Smooth muscle cell (in vitro differentiated cells): ENCODE results near the gene NAALADL2. TPM values are rescaled to one million over a fixed set of nuclear protein-coding genes. Genes with fewer than 3 reads are reported as not detected.

Experiments used
- DNase-seq: peaks from one replicate; lab custom pipeline; 2025; ENCODE audit not compliant: unreplicated experiment; lab: John Stamatoyannopoulos, UW
- H2AFZ ChIP-seq: fragments of 200-600 bp; sonication (generic); 2 replicates; pipeline ENCODE4 v1.6.0; 2016; ENCODE audit warnings: antibody characterized with exemption, low read depth, mild to moderate bottlenecking
- H3F3A ChIP-seq: fragments of 200-600 bp; sonication (generic); 2 replicates; pipeline ENCODE4 v1.6.0; 2017; ENCODE audit warnings: antibody characterized with exemption, low read depth
- H3K27ac ChIP-seq: fragments of 200-600 bp; sonication (generic); 2 replicates; pipeline ENCODE4 v1.5.1; 2016; ENCODE audit warnings: low read depth, mild to moderate bottlenecking
- H3K27me3 ChIP-seq: fragments of 200-600 bp; sonication (generic); 2 replicates; pipeline ENCODE4 v1.6.1; 2016; ENCODE audit warnings: low read depth, mild to moderate bottlenecking
- H3K36me3 ChIP-seq: fragments of 200-600 bp; sonication (generic); 2 replicates; pipeline ENCODE4 v1.5.1; 2016; ENCODE audit warnings: low read depth
- H3K4me1 ChIP-seq: fragments of 200-600 bp; sonication (generic); 2 replicates; pipeline ENCODE4 v1.5.1; 2016; ENCODE audit warnings: low read depth
- H3K4me2 ChIP-seq: fragments of 200-600 bp; sonication (generic); 2 replicates; pipeline ENCODE4 v1.6.0; 2016; ENCODE audit warnings: mild to moderate bottlenecking
- H3K4me3 ChIP-seq: fragments of 200-600 bp; sonication (generic); 2 replicates; pipeline ENCODE4 v1.5.1; 2016; ENCODE audit warnings: mild to moderate bottlenecking
- H3K79me2 ChIP-seq: fragments of 200-600 bp; sonication (generic); 2 replicates; pipeline ENCODE4 v1.6.0; 2016; ENCODE audit warnings: low read depth, mild to moderate bottlenecking
- H3K9ac ChIP-seq: fragments of 200-600 bp; sonication (generic); 2 replicates; pipeline ENCODE4 v1.6.0; 2016; ENCODE audit warnings: low read depth
- H3K9me3 ChIP-seq: fragments of 200-600 bp; sonication (generic); replicated peaks from 2 replicates; pipeline ENCODE4 v1.5.1; 2016; ENCODE audit warnings: low read depth
- H4K20me1 ChIP-seq: fragments of 200-600 bp; sonication (generic); 2 replicates; pipeline ENCODE4 v1.6.0; 2016; ENCODE audit warnings: low read depth
- CTCF ChIP-seq: fragments of 200-600 bp; sonication (generic); IDR thresholded peaks from 2 replicates; pipeline ENCODE4 v1.5.1; 2017; ENCODE audit warnings: borderline replicate concordance, mild to moderate bottlenecking, antibody characterized with exemption; ENCODE audit not compliant: insufficient read depth, poor library complexity, severe bottlenecking
- WGBS: methylation state at CpG from one replicate; pipeline ENCODE4 v1.1.7; 2016; ENCODE audit warnings: low lambda C conversion rate; 5-methylcytosine and 5-hydroxymethylcytosine counted together
- polyA plus RNA-seq: library from polyadenylated mRNA; unstranded; fragments of >200 nt; fragmentation: Nextera tagmentation; extraction: Ambion mirVana; gene quantifications from 2 replicates; pipeline ENCODE4 v1.2.1, GENCODE V29; 2016
- total RNA-seq: library from RNA; depleted of rRNA; stranded (reverse); fragments of >200 nt; gene quantifications from 2 replicates; pipeline ENCODE4 v1.2.3, GENCODE V29; 2014

Gene NAALADL2
- total and polyA plus RNA-seq, 2 experiments from 2014 or later, result 2.5 to 13.8 TPM

GRCh38 chr3:175477651-175478224 lies 618.6 kb downstream of the NAALADL2 start:
- 91% methylated on average over 2 of the region's 2 CpGs for WGBS
- no peak overlapping the region for H3K4me3 ChIP-seq
- H4K20me1 ChIP-seq, result no peaks in the 10 kb centered on the region
- H3K36me3 ChIP-seq, result no peaks in the 10 kb centered on the region
- H3K79me2 ChIP-seq, result no peaks in the 10 kb centered on the region
- TF ChIP-seq CTCF, result no peak
- H3K9ac ChIP-seq, result no peak overlapping the region
- no peak overlapping the region for H3K27ac ChIP-seq
- no peaks in the 10 kb centered on the region for H3F3A ChIP-seq
- peaks cover 2% of the 10 kb centered on the region for H3K4me1 ChIP-seq
- peaks cover 76% of the 10 kb centered on the region for H3K27me3 ChIP-seq
- DNase-seq, result no peak
- H2AFZ ChIP-seq, result no peak overlapping the region
- no peaks in the 10 kb centered on the region for H3K9me3 ChIP-seq
- H3K4me2 ChIP-seq, result peak overlapping the region; percentile 13

- DNase-seq, result no peak
- peaks cover 72% of the 10 kb centered on the region for H3K27me3 ChIP-seq
- H2AFZ ChIP-seq, result no peak overlapping the region
- H3K4me2 ChIP-seq, result peak overlapping the region; percentile 13
- no peaks in the 10 kb centered on the region for H3F3A ChIP-seq
- no peaks in the 10 kb centered on the region for H3K36me3 ChIP-seq
- 22% methylated on average over 2 of the region's 2 CpGs for WGBS
- no peak overlapping the region for H3K9ac ChIP-seq
- H3K79me2 ChIP-seq, result no peaks in the 10 kb centered on the region
- TF ChIP-seq CTCF, result no peak
- H3K9me3 ChIP-seq, result no peaks in the 10 kb centered on the region
- H3K27ac ChIP-seq, result no peak overlapping the region
- no peaks in the 10 kb centered on the region for H4K20me1 ChIP-seq
- peaks cover 2% of the 10 kb centered on the region for H3K4me1 ChIP-seq
- H3K4me3 ChIP-seq, result no peak overlapping the region
Observed at GRCh38 chr3:175478301-175478700, 619.2 kb downstream of the NAALADL2 start.

GRCh38 chr3:175479175-175479574 lies 620.0 kb downstream of the NAALADL2 start:
- DNase-seq, result no peak
- Histone ChIP-seq H3K27me3 (peaks cover 65% of the 10 kb centered on the region), H3K9me3 (no peaks in the 10 kb centered on the region), H3K9ac (no peak overlapping the region), H2AFZ (no peak overlapping the region), H3K79me2 (no peaks in the 10 kb centered on the region), H3K4me1 (peaks cover 2% of the 10 kb centered on the region), H3K4me2 (no peak overlapping the region), H3K4me3 (no peak overlapping the region), H4K20me1 (no peaks in the 10 kb centered on the region), H3K27ac (no peak overlapping the region), H3K36me3 (no peaks in the 10 kb centered on the region), H3F3A (no peaks in the 10 kb centered on the region)
- WGBS, result 74% methylated on average over 2 of the region's 2 CpGs
- no peak for TF ChIP-seq CTCF

- Histone ChIP-seq H4K20me1 (no peaks in the 10 kb centered on the region), H3K4me2 (no peak overlapping the region), H3K9me3 (no peaks in the 10 kb centered on the region), H3K27ac (no peak overlapping the region), H3F3A (no peaks in the 10 kb centered on the region), H3K79me2 (no peaks in the 10 kb centered on the region), H3K4me3 (no peak overlapping the region), H3K27me3 (peaks cover 58% of the 10 kb centered on the region), H3K4me1 (peaks cover 2% of the 10 kb centered on the region), H3K9ac (no peak overlapping the region), H2AFZ (no peak overlapping the region), H3K36me3 (no peaks in the 10 kb centered on the region)
- no peak for TF ChIP-seq CTCF
- no peak for DNase-seq
Observed at GRCh38 chr3:175479800-175480199, 620.7 kb downstream of the NAALADL2 start.
